Neuron (in vitro differentiated cells): Measurements from ENCODE around the gene ATF7IP2.
"Not testable (repeated sequence)": the region's sequence is repeated elsewhere in the genome, so short reads cannot be mapped to it uniquely, and the experiment has no call there.

ENCODE experiments used
- H2AFZ ChIP-seq: one replicate; pipeline ENCODE4 v1.6.1; 2013; ENCODE audit warnings: low read depth, mild to moderate bottlenecking, inconsistent platforms, low read length, moderate library complexity
- H3K27me3 ChIP-seq: one replicate; pipeline ENCODE4 v1.6.1; 2013; ENCODE audit warnings: low read length; ENCODE audit not compliant: insufficient read depth
- H3K36me3 ChIP-seq: one replicate; pipeline ENCODE4 v1.6.1; 2013; ENCODE audit warnings: low read length; ENCODE audit not compliant: insufficient read depth
- H3K4me1 ChIP-seq: one replicate; pipeline ENCODE4 v1.6.1; 2013; ENCODE audit warnings: low read length; ENCODE audit not compliant: insufficient read depth
- H3K4me3 ChIP-seq: 2 replicates; pipeline ENCODE4 v1.5.1; 2013; ENCODE audit warnings: mild to moderate bottlenecking, low read length, moderate library complexity
- H3K9me3 ChIP-seq: one replicate; pipeline ENCODE4 v1.6.1; 2013; ENCODE audit warnings: low read length

The ATF7IP2 gene

DNA sequence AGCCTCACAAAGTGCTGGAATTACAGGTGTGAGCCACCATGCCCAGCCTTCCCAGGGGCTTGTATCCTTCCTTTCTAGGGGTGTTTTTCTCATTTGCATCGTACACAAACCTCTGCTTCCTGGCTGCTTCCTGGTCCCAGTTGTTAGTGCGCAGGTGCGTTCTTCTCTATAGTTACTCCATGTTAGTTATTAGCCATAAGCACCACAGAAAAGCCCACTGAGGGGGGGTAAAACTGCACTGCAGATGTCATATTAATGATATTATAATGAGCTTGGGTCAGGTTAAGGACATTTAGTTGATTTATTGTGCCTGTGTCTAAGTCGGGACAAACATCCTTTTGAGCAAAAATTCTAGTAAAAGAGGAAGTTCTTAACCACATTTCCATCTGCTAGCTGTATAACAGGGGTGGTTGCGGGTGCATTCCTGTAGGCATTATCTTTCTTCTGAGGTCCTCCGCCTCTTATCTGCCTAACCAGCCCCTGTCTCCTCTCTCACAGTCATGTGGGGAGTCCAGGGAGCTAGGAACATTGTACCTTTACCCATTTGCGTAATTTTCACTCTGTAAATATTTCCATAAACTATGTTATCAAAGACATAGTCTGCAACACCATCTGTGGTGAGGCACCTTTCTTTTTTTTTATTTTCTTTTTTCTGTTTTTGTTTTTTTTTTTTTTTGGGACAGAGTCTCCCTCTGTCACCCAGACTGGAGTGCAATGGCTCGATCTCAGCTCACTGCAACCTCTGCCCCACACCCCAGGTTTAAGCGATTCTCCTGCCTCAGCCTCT lies 23.6 kb upstream of the ATF7IP2 start:
- H3K36me3 ChIP-seq: no peaks in the 10 kb centered on the region
- no peaks in the 10 kb centered on the region for H3K4me1 ChIP-seq
- no peak overlapping the region for H3K4me3 ChIP-seq
- H2AFZ ChIP-seq: no peak overlapping the region
- H3K27me3 ChIP-seq: no peaks in the 10 kb centered on the region
- H3K9me3 ChIP-seq: no peaks in the 10 kb centered on the region

DNA sequence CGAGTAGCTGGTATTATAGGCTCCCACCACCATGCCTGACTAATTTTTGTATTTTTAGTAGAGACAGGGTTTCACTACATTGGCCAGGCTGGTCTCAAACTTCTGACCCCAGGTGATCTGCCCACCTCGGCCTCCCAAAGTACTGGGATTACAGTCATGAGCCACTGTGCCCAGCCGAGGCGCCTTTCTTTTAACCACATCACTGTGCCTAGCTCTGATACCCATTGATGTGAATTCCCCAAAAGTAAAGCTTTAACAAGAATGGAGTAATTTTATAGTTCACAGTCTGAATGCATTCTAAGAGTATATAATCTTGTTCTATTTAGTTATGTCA lies 23.0 kb upstream of the ATF7IP2 start:
- not testable (repeated sequence) for H2AFZ ChIP-seq, H3K4me3 ChIP-seq, H3K4me1 ChIP-seq, H3K9me3 ChIP-seq, H3K27me3 ChIP-seq, H3K36me3 ChIP-seq

DNA sequence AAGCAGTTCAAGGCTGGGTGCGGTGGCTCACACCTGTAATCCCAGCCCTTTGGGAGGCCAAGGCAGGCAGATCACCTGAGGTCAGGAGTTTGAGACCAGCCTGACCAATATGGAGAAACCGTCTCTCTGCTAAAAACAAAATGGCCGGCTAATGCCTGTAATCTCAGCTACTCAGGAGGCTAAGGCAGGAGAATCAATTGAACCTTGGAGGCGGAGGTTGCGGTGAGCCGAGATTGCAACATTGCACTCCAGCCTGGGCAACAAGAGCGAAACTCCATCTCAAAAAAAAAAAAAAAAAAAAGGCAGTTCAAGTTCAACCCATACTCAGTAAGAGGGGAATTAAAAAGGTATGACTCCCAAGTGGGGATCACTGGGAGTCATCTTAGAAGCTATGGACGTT lies 19.2 kb upstream of the ATF7IP2 start:
- H3K27me3 ChIP-seq, H3K9me3 ChIP-seq, H2AFZ ChIP-seq, H3K36me3 ChIP-seq, H3K4me1 ChIP-seq, H3K4me3 ChIP-seq: not testable (repeated sequence)

DNA sequence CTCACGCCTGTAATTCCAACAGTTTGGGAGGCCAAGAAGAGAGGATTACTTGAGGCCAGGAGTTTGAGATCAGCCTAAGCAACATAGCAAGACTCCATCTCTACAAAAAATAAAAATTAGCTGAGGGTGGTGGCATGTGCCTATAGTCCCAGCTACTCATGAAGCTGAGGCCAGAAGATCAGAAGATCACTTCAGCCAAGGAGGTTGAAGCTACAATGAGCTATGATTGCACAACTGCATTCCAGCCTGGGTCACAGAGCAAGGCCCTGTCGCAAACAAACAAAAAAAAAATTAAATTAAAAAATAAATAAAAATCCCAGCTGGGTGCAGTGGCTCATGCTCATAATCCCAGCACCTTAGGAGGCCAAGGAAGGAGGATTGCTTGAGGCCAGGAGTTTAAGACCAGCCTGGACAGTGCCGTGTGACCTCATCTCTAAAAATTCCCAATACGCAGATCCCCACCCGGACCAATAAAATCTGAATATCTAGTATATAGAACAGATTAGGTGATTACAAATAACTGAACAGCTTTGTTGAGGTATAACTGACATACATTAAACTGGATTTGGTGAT lies 18.2 kb upstream of the ATF7IP2 start:
- H3K27me3 ChIP-seq: no peaks in the 10 kb centered on the region
- no peaks in the 10 kb centered on the region for H3K4me1 ChIP-seq
- no peaks in the 10 kb centered on the region for H3K36me3 ChIP-seq
- no peak overlapping the region for H3K4me3 ChIP-seq
- no peak overlapping the region for H2AFZ ChIP-seq
- no peaks in the 10 kb centered on the region for H3K9me3 ChIP-seq

DNA sequence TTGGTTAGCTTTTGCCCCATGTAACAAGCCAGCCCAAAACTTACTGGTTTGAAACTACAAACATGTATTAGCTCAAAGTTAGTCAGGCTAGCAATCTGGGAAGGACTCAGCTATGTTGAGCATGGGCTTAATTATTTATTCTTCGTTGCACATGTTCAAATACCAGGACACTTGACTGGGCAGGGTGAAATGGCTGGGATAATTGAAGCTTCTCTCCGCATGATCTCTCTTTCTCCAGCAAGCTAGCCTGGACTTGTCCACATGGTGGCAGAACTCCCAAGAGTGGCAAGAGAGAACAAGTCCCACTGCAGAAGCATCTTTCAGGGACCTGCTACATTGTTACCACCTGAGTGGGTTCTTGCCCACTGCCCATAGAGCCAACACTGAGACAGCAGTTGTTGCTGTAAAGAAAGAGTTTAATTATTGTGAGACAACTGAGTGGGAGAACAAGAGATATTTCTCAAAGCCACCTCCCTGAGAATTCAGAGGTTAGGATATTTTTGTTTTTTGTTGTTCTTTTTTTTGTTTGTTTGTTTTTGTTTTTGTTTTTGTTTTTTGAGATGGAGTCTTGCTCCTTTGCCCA lies 16.8 kb upstream of the ATF7IP2 start:
- Histone ChIP-seq H3K4me1 (no peaks in the 10 kb centered on the region), H3K4me3 (no peak overlapping the region), H3K27me3 (no peaks in the 10 kb centered on the region), H3K9me3 (no peaks in the 10 kb centered on the region), H2AFZ (no peak overlapping the region), H3K36me3 (no peaks in the 10 kb centered on the region)

DNA sequence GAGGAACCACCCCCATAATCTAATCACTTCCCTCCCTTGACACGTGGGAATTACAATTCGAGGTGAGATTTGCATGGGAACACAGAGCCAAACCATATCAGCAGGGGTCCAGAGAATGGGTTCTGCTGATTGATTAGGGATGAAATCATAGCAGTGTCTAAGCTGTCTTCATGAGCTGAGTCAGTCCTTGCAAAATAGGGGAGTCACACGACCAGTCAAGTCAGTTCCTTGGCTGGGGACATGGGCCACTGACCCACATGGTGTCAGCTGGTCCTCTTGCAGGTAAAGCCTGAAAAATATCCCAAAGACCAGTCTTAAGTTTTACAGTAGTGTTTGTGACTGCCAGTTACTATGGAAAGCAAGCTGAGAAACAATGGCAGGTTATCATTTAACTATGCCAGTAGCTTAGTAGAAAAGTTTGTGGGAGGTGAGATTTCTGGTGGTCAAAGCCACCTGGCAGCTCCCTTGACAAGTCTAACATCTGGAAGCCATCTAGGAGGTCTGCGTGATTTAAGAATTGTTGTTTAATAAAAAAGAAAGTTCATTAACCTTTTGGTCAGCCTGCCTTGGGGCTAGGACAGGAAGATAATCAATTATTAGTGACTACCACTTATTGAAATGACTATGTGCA lies 15.7 kb upstream of the ATF7IP2 start:
- H2AFZ ChIP-seq: no peak overlapping the region
- H3K27me3 ChIP-seq: no peaks in the 10 kb centered on the region
- no peak overlapping the region for H3K4me3 ChIP-seq
- H3K4me1 ChIP-seq: no peaks in the 10 kb centered on the region
- no peaks in the 10 kb centered on the region for H3K9me3 ChIP-seq
- no peaks in the 10 kb centered on the region for H3K36me3 ChIP-seq

DNA sequence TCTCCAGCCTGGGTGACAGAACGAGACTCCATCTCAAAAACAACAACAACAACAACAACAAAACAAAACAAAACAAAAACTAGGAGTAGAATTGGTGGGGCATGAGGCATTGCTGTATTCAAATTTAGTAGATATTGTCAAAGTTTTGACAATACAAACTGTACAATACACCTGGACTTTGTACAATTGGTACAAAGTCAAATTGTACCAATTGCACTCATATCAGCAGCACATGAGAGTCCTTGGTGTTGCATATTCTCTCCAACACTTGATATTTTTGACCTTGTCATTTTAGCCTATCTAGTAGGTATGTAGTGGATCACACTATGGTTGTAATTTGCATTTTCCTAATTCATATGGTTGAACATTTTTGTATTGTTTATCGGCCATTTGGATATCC lies 14.3 kb upstream of the ATF7IP2 start:
- no peak overlapping the region for H2AFZ ChIP-seq
- no peaks in the 10 kb centered on the region for H3K4me1 ChIP-seq
- no peaks in the 10 kb centered on the region for H3K9me3 ChIP-seq
- H3K36me3 ChIP-seq: no peaks in the 10 kb centered on the region
- no peaks in the 10 kb centered on the region for H3K27me3 ChIP-seq
- H3K4me3 ChIP-seq: no peak overlapping the region

DNA sequence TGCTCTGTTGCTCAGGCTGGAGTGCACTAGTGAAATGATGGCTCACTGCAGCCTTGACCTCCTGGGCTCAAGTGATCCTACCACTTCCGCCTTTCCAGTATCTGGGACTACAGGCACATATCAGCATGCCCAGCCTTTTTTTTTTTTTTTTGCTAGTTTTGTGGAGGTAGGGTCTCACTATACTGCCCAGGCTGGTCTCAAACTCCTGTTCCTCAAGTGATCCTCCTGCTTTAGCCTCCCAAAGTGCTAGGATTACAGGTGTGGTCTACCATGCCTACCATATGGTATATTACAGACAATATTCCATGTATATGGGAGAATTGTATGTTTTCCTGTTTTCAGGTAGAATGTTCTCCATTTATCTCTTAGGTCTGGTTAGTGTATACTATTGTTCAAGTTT lies 12.3 kb upstream of the ATF7IP2 start:
- Histone ChIP-seq H3K9me3 (no peaks in the 10 kb centered on the region), H3K4me3 (no peak overlapping the region), H2AFZ (no peak overlapping the region), H3K36me3 (no peaks in the 10 kb centered on the region), H3K4me1 (no peaks in the 10 kb centered on the region), H3K27me3 (no peaks in the 10 kb centered on the region)

DNA sequence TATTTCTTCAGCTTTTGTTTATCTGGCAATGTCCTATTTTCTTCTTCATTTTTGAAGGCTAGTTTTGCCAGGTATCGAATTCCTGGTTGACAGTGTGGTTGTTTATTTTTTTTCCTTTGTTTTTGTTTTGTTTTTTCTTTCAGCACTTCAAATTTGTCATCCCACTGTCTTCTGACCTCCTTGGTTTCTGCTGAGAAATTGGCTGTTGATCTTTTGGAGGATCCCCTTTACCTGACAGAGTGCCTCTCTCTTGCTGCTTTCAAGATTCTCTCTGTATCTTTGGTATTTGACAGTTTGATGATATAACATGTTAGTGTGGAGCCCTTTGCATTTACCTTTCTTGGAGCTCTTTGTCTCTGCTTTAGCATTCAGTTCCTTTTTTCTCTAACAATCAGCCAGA lies 9.6 kb upstream of the ATF7IP2 start:
- H3K36me3 ChIP-seq: no peaks in the 10 kb centered on the region
- H3K9me3 ChIP-seq: no peaks in the 10 kb centered on the region
- H3K27me3 ChIP-seq: no peaks in the 10 kb centered on the region
- H3K4me1 ChIP-seq: no peaks in the 10 kb centered on the region
- no peak overlapping the region for H2AFZ ChIP-seq
- no peak overlapping the region for H3K4me3 ChIP-seq

DNA sequence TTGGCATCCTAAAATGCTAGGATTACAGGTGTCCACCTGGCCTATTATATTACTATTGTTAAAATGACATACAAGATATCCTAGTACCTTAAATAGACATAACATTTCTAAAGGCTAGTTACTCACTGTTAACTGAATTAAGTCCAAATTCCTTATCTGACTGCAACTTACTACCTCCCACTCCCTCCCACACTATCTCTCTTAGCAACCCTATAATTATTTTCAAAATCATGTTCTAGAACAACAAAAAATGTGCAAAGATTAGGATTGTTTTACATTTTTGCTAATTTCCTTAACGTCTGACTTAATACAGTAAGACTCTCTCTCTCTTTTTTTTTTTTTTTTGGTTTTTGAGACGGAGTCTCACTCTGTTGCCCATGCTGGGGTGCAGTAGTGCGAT lies 2.2 kb upstream of the ATF7IP2 start:
- Histone ChIP-seq H2AFZ (no peak overlapping the region), H3K9me3 (no peaks in the 10 kb centered on the region), H3K4me3 (no peak overlapping the region), H3K27me3 (no peaks in the 10 kb centered on the region), H3K36me3 (peaks cover 8% of the 10 kb centered on the region), H3K4me1 (peaks cover 11% of the 10 kb centered on the region)

DNA sequence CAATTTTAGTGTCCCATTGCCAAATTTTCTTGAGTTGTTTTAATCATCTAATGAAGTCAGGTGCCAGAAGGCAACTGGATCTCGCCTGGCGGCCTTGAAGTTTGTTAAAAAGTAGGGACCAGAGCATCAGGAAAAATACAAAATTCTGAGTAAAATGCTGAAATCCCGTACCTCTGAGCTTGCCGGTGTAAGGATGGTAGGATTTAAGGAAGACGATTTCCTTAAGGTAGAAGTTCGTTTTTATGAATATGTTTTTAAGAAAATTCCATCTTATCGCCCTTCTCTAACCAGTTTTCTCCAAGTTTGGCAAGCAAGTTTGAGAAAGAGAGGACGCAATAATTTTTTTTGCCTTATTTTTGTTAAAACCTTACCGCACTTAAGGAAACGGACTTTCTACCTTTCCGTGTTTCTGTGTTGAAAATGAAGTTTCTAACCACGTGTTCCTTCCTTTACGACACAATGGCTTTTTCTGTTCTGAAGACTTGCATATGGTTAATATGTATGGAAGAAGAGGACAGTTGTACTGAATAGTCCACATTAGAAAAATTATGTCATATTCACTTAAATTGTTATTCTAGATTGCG lies 748 bp downstream of the ATF7IP2 start:
- peaks cover 11% of the 10 kb centered on the region for H3K4me1 ChIP-seq
- no peaks in the 10 kb centered on the region for H3K9me3 ChIP-seq
- no peaks in the 10 kb centered on the region for H3K27me3 ChIP-seq
- H3K4me3 ChIP-seq: peak overlapping the region; percentile 73
- peaks cover 15% of the 10 kb centered on the region for H3K36me3 ChIP-seq
- peak overlapping the region; percentile 66 for H2AFZ ChIP-seq

DNA sequence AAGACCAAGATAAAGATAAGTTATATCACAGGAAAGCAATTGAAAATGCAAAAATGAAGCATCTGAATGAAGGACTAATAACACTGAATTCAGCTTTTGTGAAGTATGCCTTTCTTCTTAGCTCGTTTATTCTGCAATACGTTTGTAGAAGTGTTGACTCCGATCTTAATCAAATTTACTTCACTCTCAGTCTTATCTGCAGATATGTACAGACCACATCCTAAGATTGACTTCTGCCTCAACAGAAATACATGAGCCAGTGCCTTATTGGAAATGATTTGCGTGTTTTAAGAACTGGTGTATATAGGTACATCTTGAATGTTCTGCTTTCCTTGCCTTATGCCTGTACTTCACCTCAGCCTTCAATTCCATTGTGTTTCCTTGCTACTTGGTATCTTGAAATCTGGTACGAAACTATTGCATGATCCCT lies 1.3 kb downstream of the ATF7IP2 start:
- Histone ChIP-seq H3K4me3 (peak overlapping the region; percentile 73), H3K36me3 (peaks cover 15% of the 10 kb centered on the region), H3K9me3 (no peaks in the 10 kb centered on the region), H3K4me1 (peaks cover 11% of the 10 kb centered on the region), H3K27me3 (no peaks in the 10 kb centered on the region), H2AFZ (peak overlapping the region; percentile 66)

DNA sequence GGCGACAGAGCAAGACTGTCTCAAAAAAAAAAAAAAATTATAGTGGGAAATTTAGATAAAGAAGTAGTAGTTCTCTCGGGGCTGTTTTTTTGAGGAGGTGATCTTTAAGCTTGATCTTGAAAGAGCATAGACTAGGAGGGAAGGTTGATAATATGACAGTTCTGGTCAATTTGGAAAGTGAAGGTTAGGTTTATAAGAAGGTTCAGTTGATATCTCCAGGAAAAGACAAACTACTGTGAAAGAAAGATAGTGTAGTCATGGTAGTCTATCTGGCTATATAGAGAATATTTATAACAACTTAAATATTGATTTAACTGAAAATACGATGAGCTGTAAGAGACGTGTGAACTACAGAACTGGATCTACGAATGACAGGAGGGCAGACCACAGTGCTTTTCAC lies 3.1 kb downstream of the ATF7IP2 start:
- H3K4me3 ChIP-seq: no peak overlapping the region
- H3K9me3 ChIP-seq: peaks cover 2% of the 10 kb centered on the region
- H3K27me3 ChIP-seq: no peaks in the 10 kb centered on the region
- H3K36me3 ChIP-seq: peaks cover 17% of the 10 kb centered on the region
- no peak overlapping the region for H2AFZ ChIP-seq
- peaks cover 11% of the 10 kb centered on the region for H3K4me1 ChIP-seq
